ENCODE data around the gene EMX2. TPM values are rescaled to one million over a fixed set of nuclear protein-coding genes. Genes with fewer than 3 reads are reported as not detected.

EMX2 gene
- polyA plus RNA-seq, 3 donors, result not detected

GRCh38 chr10:117596706-117597105 is 54.2 kb downstream of the EMX2 start:
- Mint-ChIP-seq H3K36me3 (no peaks in the 10 kb centered on the region), H3K9me3 (no peaks in the 10 kb centered on the region), H3K4me1 (no peaks in the 10 kb centered on the region), H3K27ac (no peak overlapping the region), H3K27me3 (ENCODE audit: low read depth in 3 of 3) (peaks cover 6 to 17% (median 10%) of the 10 kb centered on the region in 3 donors), H3K4me3 (no peak overlapping the region)
- Histone ChIP-seq H3K27me3 (ENCODE audit: control insufficient read depth in 2 of 2, insufficient read depth in 2 of 2, low read length in 2 of 2) (peaks cover 2 to 4% of the 10 kb centered on the region in 2 donors), H3K9ac (ENCODE audit: insufficient read depth, low read length, poor library complexity, severe bottlenecking) (no peak overlapping the region), H3K27ac (ENCODE audit: low read depth in 1 of 2, low read length in 2 of 2) (no peak overlapping the region), H3K79me2 (ENCODE audit: insufficient read depth, low read length) (no peaks in the 10 kb centered on the region), H3K4me2 (replicated peaks; ENCODE audit: extremely low read depth, low read length, poor library complexity, severe bottlenecking) (no peak overlapping the region), H2AFZ (ENCODE audit: insufficient read depth, low read depth, low read length, poor library complexity, severe bottlenecking) (no peak overlapping the region), H3K36me3 (replicated peaks in 1 of 2; ENCODE audit: control insufficient read depth in 1 of 2, insufficient read depth in 2 of 2, low read length in 2 of 2) (no peaks in the 10 kb centered on the region), H4K20me1 (ENCODE audit: insufficient read depth, low read length) (no peaks in the 10 kb centered on the region), H3K4me3 (replicated peaks in 1 of 3; ENCODE audit: low read depth in 2 of 3, low read length in 3 of 3) (no peak overlapping the region), H3K4me1 (ENCODE audit: control insufficient read depth in 1 of 2, insufficient read depth in 2 of 2, low read length in 2 of 2) (no peaks in the 10 kb centered on the region), H3K9me3 (replicated peaks in 1 of 2; ENCODE audit: control insufficient read depth in 1 of 2, insufficient read depth in 1 of 2, low read length in 2 of 2) (no peaks in the 10 kb centered on the region)
- intact Hi-C loops (cut with micrococcal nuclease), result no loop called here
- WGBS (ENCODE audit: insufficient coverage), result 69% methylated on average over 4 of the region's 6 CpGs
- DNase-seq, result no peak
- no peak for TF ChIP-seq CTCF (IDR thresholded peaks at IDR 0.05)

GRCh38 chr10:117597216-117597615 is 54.7 kb downstream of the EMX2 start:
- H4K20me1 ChIP-seq (ENCODE audit: insufficient read depth, low read length), result no peaks in the 10 kb centered on the region
- no peak overlapping the region for H2AFZ ChIP-seq (ENCODE audit: insufficient read depth, low read depth, low read length, poor library complexity, severe bottlenecking)
- Mint-ChIP-seq H3K9me3 (no peaks in the 10 kb centered on the region), H3K27ac (no peak overlapping the region), H3K4me1 (no peaks in the 10 kb centered on the region), H3K4me3 (no peak overlapping the region), H3K27me3 (ENCODE audit: low read depth in 3 of 3) (peaks cover 8 to 17% (median 10%) of the 10 kb centered on the region in 3 donors), H3K36me3 (no peaks in the 10 kb centered on the region)
- intact Hi-C loops (cut with micrococcal nuclease), result no loop called here
- H3K4me1 ChIP-seq (ENCODE audit: control insufficient read depth in 1 of 2, insufficient read depth in 2 of 2, low read length in 2 of 2), result no peaks in the 10 kb centered on the region
- H3K27me3 ChIP-seq (ENCODE audit: control insufficient read depth in 2 of 2, insufficient read depth in 2 of 2, low read length in 2 of 2), result peaks cover 2 to 4% of the 10 kb centered on the region in 2 donors
- H3K27ac ChIP-seq (ENCODE audit: low read depth in 1 of 2, low read length in 2 of 2), result no peak overlapping the region
- no peak for TF ChIP-seq CTCF (IDR thresholded peaks at IDR 0.05)
- H3K9me3 ChIP-seq (replicated peaks in 1 of 2; ENCODE audit: control insufficient read depth in 1 of 2, insufficient read depth in 1 of 2, low read length in 2 of 2), result no peaks in the 10 kb centered on the region
- H3K79me2 ChIP-seq (ENCODE audit: insufficient read depth, low read length), result no peaks in the 10 kb centered on the region
- no peak for DNase-seq
- H3K4me3 ChIP-seq (replicated peaks in 1 of 3; ENCODE audit: low read depth in 2 of 3, low read length in 3 of 3), result no peak overlapping the region
- no peak overlapping the region for H3K4me2 ChIP-seq (replicated peaks; ENCODE audit: extremely low read depth, low read length, poor library complexity, severe bottlenecking)
- H3K9ac ChIP-seq (ENCODE audit: insufficient read depth, low read length, poor library complexity, severe bottlenecking), result no peak overlapping the region
- no peaks in the 10 kb centered on the region for H3K36me3 ChIP-seq (replicated peaks in 1 of 2; ENCODE audit: control insufficient read depth in 1 of 2, insufficient read depth in 2 of 2, low read length in 2 of 2)

Other genes starting within 250 kb of the EMX2 start
- 100 to 1,000 TPM in 1 of 3 donors, 1 to 10 TPM in 2; 4.6 to 104 (median 9.0) TPM for gene PDZD8, start 167.3 kb upstream of the EMX2 start, polyA plus RNA-seq

Data from CD14-positive monocyte (primary cell).